Transverse colon (tissue), 4 donors: ENCODE data around the gene CXCL9.
"Not testable (repeated sequence)": the region's sequence is repeated elsewhere in the genome, so short reads cannot be mapped to it uniquely, and the experiment has no call there.

Experiments
- CTCF ChIP-seq, 5 experiments: fragments of 200-600 bp in 3 of 5; fragments of 450-650 bp in 2 of 5; sonication (generic) in 3 of 5; IDR thresholded peaks; 1 replicate in 2 of 5; 2 replicates in 3 of 5; pipeline ENCODE4 v1.5.1; 2016 to 2017; ENCODE audit warnings: antibody characterized with exemption in 5 of 5, inconsistent platforms in 3 of 5, mild to moderate bottlenecking in 2 of 5, moderate library complexity in 1 of 5
- EP300 ChIP-seq: sonication (generic); formaldehyde crosslinking; IDR thresholded peaks from one replicate; pipeline ENCODE4 v1.6.1; 2017; ENCODE audit warnings: antibody characterized with exemption, low read depth
- POLR2A ChIP-seq: fragments of 450-650 bp; IDR thresholded peaks from one replicate; pipeline ENCODE4 v1.6.1; 2016; ENCODE audit warnings: antibody characterized with exemption, mild to moderate bottlenecking, moderate library complexity
- POLR2AphosphoS5 ChIP-seq, 3 donors: sonication (generic); formaldehyde crosslinking; IDR thresholded peaks; one replicate each; pipeline ENCODE4 v1.6.1; 2016; ENCODE audit warnings: antibody characterized with exemption in 3 of 3

- not testable (repeated sequence) for TF ChIP-seq CTCF (IDR thresholded peaks at IDR 0.05); POLR2A; POLR2AphosphoS5 (IDR thresholded peaks at IDR 0.05); EP300
These were observed 43.3 kb upstream of the CXCL9 start for GRCh38 chr4:76050560-76051050.
